Activated naive CD4-positive, alpha-beta T cell treated with anti-CD3 and anti-CD28 coated beads, Interleukin-2, amount 10 ng/mL, durations not matched to agents 7 days and 5 days (primary cell): ENCODE results near the gene PPP1R3G.

Source experiments
- CTCF ChIA-PET: fragments of 350-600 bp; sonication (Branson Sonifier 250); formaldehyde crosslinking; loops from one replicate; lab custom pipeline; 2021; ENCODE audit warnings: antibody characterized with exemption; lab: Charles Lee
- DNase-seq: peaks from one replicate; pipeline ENCODE4 v3.0.0-alpha.2; 2020
- H3K27ac Mint-ChIP-seq: one replicate; pipeline ENCODE4 v1.8.0; 2021; ENCODE audit warnings: mild to moderate bottlenecking, moderate library complexity, mixed read lengths
- H3K27me3 Mint-ChIP-seq: one replicate; pipeline ENCODE4 v1.8.0; 2021; ENCODE audit warnings: mild to moderate bottlenecking, mixed read lengths
- H3K36me3 Mint-ChIP-seq: one replicate; pipeline ENCODE4 v1.8.0; 2021; ENCODE audit warnings: mixed read lengths
- H3K4me1 Mint-ChIP-seq: one replicate; pipeline ENCODE4 v1.8.0; 2021; ENCODE audit warnings: mixed read lengths
- H3K4me3 Mint-ChIP-seq: one replicate; pipeline ENCODE4 v1.8.0; 2021; ENCODE audit warnings: mild to moderate bottlenecking, moderate library complexity, mixed read lengths
- H3K9me3 Mint-ChIP-seq: one replicate; pipeline ENCODE4 v1.8.0; 2021; ENCODE audit warnings: mixed read lengths

Gene PPP1R3G

DNA sequence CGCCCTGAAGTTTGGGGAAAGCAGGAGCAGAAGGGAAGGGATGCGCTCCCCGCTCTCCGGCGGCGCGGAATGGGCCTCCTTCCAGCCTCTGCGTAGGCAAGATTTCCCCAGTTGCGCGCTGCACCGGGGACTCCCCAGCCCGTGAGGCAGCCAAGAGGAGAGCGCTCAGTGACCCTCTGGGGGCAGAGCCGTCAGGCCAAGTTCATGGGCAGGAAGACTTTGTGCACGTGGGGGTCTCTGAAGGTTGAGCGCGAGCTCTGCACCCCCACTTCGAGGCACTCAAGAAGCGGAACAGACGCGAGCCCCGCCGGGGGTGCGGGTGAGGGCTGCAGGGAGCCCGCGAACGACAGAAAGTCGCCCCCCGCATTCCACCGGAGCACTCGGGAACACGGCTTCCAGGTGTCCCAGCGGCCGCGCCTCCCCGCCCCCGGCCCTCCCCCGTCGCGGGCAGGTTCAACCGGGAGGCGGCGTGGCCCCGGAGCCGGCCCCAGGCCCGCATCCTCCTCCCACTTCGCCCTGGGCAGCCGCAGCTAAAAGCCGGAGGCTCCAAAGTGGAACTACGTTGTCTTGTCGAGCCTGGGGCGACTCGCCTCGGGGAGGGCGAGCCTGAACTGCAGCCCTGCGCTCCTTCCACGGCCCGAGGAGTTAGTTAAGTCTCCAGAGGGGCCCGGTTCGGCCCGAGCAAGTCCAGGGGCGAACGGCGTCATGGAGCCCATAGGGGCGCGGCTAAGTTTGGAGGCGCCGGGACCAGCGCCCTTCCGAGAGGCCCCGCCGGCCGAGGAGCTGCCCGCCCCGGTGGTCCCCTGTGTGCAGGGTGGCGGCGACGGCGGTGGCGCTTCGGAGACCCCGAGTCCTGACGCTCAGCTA is at the start of gene PPP1R3G:
Gene PPP1R3G, plus strand, starts transcription at position 561 of the 867 bp plus-strand sequence. Its CDS starts 145 bp downstream, at position 706.
- Mint-ChIP-seq H3K27me3 (peaks cover 89% of the 10 kb centered on the region), H3K36me3 (peaks cover 1% of the 10 kb centered on the region), H3K4me3 (peak within 1 kb of the TSS; percentile 75), H3K4me1 (peaks cover 10% of the 10 kb centered on the region), H3K27ac (no peak within 1 kb of the TSS), H3K9me3 (no peaks in the 10 kb centered on the region)
- peak; percentile 36 for DNase-seq
- CTCF ChIA-PET = interaction anchor here (0.6 to 0.7 kb wide), 2 partner anchors 59 to 156 kb away, joined by 3 to 4 read pairs; no protein-coding TSS in a partner anchor

DNA sequence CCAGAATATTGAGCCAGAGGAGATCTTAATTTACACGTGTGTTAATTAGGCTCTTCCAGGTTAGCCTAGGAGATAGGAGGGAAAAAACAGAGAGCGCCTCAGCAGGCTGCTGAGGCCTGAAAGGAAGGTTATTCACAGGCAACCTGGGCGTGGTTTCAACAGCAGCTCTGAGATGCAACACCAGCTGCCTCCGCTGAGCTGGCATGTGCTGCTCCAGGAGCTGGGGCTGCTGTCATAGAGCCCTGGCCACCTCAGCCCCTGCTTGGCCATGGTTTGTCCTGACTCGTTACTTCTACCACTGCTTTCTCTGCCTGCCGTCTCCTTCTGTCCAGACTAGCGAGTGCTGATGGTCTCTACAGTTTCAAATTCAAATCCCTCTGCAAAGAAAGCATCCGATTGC is 48.9 kb upstream of the PPP1R3G start:
- no peak for DNase-seq
- H3K4me1 Mint-ChIP-seq = peaks cover 3% of the 10 kb centered on the region
- no peak overlapping the region for H3K4me3 Mint-ChIP-seq
- no peaks in the 10 kb centered on the region for H3K27me3 Mint-ChIP-seq
- H3K9me3 Mint-ChIP-seq = peaks cover 2% of the 10 kb centered on the region
- CTCF ChIA-PET = no interaction called here
- H3K36me3 Mint-ChIP-seq = no peaks in the 10 kb centered on the region
- no peak overlapping the region for H3K27ac Mint-ChIP-seq

DNA sequence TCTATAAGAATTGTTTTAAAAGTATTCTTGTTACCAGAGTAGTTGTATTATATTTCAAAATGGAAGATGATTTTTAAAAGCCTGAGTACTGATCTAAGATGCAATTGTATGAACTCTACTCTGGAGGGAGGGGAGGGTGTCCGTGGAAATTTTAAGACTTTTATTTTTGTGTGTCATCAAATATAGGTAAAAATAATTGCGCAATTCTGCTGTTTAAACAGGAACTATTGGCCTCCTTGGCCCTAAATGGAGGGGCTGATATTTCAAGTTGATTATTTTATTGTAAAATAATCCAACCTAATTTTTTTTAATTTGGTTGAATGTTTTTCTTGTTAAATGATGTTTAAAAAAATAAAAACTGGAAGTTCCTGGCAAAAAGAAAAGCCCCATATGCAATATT is 43.2 kb upstream of the PPP1R3G start:
- Mint-ChIP-seq H3K4me1 (no peaks in the 10 kb centered on the region), H3K36me3 (no peaks in the 10 kb centered on the region), H3K9me3 (peaks cover 4% of the 10 kb centered on the region), H3K4me3 (no peak overlapping the region), H3K27ac (no peak overlapping the region), H3K27me3 (no peaks in the 10 kb centered on the region)
- CTCF ChIA-PET = no interaction called here
- no peak for DNase-seq

DNA sequence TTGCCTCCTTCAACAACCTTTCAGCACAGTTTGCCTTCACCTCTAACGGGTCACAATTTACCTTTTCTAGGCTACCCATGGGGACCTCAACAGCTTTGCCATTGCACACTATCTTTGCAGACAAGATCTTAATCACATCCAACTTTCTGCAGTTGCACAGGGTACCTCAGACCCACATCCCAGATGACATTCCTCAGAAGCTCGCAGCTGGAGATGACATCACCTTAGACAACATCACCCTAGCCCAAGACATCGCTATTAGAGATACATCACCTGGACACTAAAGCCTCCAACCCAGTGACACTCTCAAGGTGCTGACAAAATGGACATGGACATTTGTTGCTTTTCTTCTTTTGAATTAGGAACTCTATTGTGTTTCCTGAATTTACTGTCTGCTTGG is 42.7 kb upstream of the PPP1R3G start:
- Mint-ChIP-seq H3K27me3 (no peaks in the 10 kb centered on the region), H3K36me3 (no peaks in the 10 kb centered on the region), H3K27ac (no peak overlapping the region), H3K9me3 (peaks cover 4% of the 10 kb centered on the region), H3K4me3 (no peak overlapping the region), H3K4me1 (no peaks in the 10 kb centered on the region)
- no peak for DNase-seq
- CTCF ChIA-PET = no interaction called here

DNA sequence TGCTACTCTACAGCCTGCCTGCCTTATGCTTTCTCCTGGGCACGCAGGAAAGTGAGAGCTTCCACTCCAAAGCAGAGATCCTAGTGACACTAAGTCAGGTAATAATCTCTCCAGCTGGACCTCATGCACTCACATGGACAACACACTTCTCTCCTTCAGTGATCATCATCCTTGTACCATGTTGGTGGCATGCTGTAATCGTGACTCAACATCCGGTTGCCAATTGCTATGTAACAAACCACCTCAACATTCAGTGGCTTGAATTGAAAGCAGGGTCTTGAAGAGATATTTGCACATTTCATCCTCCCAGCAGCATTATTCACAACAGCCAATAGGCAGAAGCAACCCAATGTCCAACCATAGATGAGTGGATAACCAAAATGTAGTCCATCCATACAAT is 40.3 kb upstream of the PPP1R3G start:
- Mint-ChIP-seq H3K27ac (no peak overlapping the region), H3K27me3 (no peaks in the 10 kb centered on the region), H3K36me3 (no peaks in the 10 kb centered on the region), H3K4me1 (no peaks in the 10 kb centered on the region), H3K4me3 (no peak overlapping the region), H3K9me3 (peaks cover 7% of the 10 kb centered on the region)
- DNase-seq = no peak
- CTCF ChIA-PET = no interaction called here

DNA sequence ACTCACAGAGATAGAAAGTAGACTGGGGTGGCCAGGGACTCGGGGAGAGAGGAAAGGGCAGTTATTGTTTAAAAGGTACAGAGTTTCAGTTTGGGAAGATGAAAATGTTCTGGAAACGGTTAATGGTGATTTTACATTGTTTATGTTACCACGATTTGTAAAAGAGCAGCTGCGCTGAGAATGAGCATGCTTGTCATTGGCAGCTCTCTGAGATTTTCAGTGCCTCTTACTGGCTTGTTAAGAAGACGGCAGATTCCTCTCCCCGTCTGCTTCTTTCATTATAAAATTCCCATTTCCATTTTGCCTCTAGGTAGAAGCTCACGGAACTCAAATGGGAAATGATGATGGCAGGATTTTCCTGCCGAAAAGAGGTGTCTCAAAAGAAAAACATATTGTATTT is 39.7 kb upstream of the PPP1R3G start:
- CTCF ChIA-PET = interaction anchor here (0.6 kb wide), 2 partner anchors 593 to 1010 kb away, joined by 3 to 4 read pairs; no protein-coding TSS in a partner anchor

DNA sequence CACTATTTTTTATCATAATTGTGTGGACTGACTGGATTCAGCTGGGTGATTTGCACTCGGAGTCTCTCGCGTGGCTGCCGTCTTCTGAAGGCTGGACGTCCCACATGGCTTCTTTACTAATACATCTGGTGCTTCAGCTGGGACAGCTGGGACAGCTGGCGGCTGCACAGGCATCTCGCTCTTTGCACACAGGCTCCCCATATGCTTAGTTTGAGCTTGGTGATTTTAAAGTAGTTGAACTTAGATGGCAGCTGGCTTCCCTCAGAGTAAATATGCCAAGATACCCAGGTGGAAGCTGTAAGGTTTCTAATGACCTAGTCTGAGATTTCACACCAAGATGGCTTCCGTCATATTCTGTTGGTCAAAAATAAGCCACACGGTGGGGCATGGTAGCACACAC is 38.7 kb upstream of the PPP1R3G start:
- Mint-ChIP-seq H3K4me3 (no peak overlapping the region), H3K36me3 (no peaks in the 10 kb centered on the region), H3K27me3 (peaks cover 1% of the 10 kb centered on the region), H3K4me1 (no peaks in the 10 kb centered on the region), H3K27ac (no peak overlapping the region), H3K9me3 (peaks cover 13% of the 10 kb centered on the region)
- CTCF ChIA-PET = no interaction called here
- no peak for DNase-seq

More for the DNA sequence above, 39.7 kb upstream of the PPP1R3G start:
- Mint-ChIP-seq H3K27me3 (no peaks in the 10 kb centered on the region), H3K9me3 (peaks cover 7% of the 10 kb centered on the region), H3K4me3 (no peak overlapping the region), H3K4me1 (no peaks in the 10 kb centered on the region), H3K27ac (no peak overlapping the region), H3K36me3 (no peaks in the 10 kb centered on the region)
- no peak for DNase-seq

DNA sequence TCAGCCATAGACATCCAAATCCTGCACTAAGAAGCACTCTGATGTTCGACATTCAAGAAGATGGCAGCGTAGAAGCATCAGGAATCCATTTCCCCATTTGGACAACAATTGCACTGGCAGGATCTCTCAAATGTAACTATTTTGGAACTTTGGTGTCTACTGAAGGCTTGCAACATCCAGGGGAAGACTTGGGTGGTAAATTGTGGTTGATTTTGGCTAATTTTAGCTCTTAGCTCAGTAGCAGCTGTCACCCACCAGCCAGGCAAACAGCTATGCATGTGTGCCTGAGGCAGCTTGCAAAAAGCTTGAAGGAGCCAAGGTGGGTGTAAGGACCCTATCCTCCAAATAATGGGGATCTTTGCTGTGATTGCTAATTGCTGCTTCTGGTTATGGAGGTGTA is 35.1 kb upstream of the PPP1R3G start:
- Mint-ChIP-seq H3K9me3 (peaks cover 15% of the 10 kb centered on the region), H3K36me3 (no peaks in the 10 kb centered on the region), H3K27me3 (peaks cover 10% of the 10 kb centered on the region), H3K4me3 (no peak overlapping the region), H3K4me1 (no peaks in the 10 kb centered on the region), H3K27ac (no peak overlapping the region)
- CTCF ChIA-PET = no interaction called here
- no peak for DNase-seq

DNA sequence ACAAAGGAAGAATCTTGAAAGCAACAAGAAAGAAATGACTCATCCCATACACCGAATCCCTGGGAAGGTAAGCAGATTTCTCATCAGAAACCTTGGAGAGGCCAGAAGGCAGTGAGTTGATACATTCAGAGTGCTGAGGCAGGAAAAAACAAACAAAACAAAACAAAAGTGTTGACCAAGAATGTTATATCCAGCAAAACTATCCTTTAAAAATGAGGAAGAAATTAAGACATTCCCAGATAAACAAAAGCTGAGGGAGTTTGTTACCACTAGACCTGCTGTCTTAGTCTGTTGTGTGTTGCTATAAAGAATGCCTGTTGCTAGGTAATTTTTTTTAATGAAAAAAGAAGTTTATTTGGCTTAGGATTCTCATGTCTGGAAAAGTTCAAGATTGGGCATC is 33.7 kb upstream of the PPP1R3G start:
- H3K36me3 Mint-ChIP-seq = no peaks in the 10 kb centered on the region
- no peak overlapping the region for H3K4me3 Mint-ChIP-seq
- peaks cover 15% of the 10 kb centered on the region for H3K27me3 Mint-ChIP-seq
- CTCF ChIA-PET = no interaction called here
- H3K27ac Mint-ChIP-seq = no peak overlapping the region
- no peak for DNase-seq
- no peaks in the 10 kb centered on the region for H3K4me1 Mint-ChIP-seq
- peaks cover 13% of the 10 kb centered on the region for H3K9me3 Mint-ChIP-seq

DNA sequence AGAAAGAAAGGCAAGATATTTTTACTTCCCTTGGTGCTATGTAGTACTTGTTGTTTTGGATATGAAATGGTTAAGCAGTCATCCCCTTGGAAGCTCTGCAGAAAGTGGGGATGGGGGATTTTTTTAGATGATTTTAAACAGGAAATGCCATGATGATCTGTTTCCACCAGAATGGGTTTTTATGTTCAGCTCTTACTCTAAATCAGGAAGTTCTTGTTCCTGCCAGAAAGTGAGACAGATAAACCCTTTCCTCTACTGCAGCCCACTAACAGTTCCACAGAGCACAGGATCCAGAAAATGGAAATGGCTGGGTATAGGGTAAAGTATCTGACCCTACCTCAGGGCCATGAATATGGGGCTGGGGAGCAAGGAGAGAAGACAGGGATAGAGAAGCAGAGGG is 32.1 kb upstream of the PPP1R3G start:
- Mint-ChIP-seq H3K36me3 (no peaks in the 10 kb centered on the region), H3K4me3 (no peak overlapping the region), H3K27me3 (peaks cover 15% of the 10 kb centered on the region), H3K9me3 (peaks cover 13% of the 10 kb centered on the region), H3K27ac (no peak overlapping the region), H3K4me1 (no peaks in the 10 kb centered on the region)
- CTCF ChIA-PET = no interaction called here
- no peak for DNase-seq

DNA sequence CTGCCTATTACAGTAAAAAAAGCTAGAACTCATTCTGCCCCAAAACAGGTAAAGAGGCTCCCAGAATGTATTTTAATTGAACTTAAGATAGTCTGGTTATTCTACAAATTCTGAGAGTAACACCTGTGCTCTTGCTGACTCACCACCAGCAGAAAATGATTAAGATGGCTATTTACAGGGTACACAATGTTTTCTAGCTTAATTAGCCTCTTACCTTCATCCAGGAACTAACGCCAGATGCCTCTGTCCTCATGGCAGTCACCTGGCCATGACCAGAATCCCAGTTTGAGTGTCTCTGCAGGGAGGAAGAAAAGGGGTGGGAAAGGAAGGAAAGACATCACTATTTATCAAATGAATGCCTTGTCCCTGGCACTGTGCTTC is 31.3 kb upstream of the PPP1R3G start:
- no peak overlapping the region for H3K4me3 Mint-ChIP-seq
- CTCF ChIA-PET = no interaction called here
- no peaks in the 10 kb centered on the region for H3K4me1 Mint-ChIP-seq
- no peak for DNase-seq
- no peak overlapping the region for H3K27ac Mint-ChIP-seq
- H3K9me3 Mint-ChIP-seq = peaks cover 10% of the 10 kb centered on the region
- H3K27me3 Mint-ChIP-seq = peaks cover 15% of the 10 kb centered on the region
- H3K36me3 Mint-ChIP-seq = no peaks in the 10 kb centered on the region

DNA sequence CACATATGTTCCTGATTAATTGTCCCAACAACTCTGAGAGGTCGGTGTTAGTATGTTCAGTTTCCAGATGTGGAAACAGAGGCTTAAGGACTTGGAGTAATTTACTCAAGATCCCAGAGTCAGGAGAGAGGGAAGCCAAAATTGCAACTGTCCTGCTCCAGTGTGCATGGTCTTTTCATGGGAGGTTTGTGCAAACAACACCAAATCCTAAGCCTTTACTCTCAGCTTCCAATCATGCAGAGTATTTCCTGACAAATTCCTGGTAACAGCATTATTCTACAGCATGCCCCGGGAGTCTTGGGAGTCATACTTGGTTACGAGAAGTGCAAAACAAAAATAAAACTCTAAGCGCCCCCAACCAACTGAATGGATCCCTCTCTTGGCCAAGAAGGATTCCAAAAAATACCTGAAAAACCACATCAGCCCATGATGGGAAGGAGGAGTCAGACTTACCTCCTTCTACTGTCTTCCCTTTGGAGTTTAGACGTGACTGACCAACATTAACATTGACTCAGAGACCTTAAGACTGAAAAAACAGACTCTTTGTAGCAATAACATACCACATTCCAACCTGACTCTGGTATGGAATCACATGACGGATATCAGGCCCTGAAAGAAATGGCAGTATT is 30.8 kb upstream of the PPP1R3G start:
- Mint-ChIP-seq H3K27me3 (peaks cover 15% of the 10 kb centered on the region), H3K27ac (no peak overlapping the region), H3K9me3 (peaks cover 10% of the 10 kb centered on the region), H3K36me3 (no peaks in the 10 kb centered on the region), H3K4me3 (no peak overlapping the region), H3K4me1 (no peaks in the 10 kb centered on the region)
- CTCF ChIA-PET = no interaction called here
- no peak for DNase-seq

DNA sequence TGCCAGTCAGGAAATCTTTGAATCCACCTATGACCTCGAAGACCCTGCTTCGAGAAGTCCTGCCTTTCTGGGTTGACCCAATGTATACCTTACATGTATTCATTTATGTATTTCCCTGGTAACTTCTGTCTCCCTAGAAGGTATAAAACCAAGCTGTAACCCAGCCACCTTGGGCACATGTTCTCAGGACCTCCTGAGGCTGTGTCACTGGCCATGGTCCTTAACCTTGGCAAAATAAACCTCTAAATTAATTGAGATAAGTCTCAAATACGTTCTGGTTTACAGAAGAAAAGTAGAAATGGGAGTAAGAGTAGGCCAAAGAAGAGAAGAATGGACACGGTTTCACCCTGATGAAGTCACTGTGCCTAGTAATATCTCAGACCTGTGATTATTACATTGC is 30.0 kb upstream of the PPP1R3G start:
- H3K36me3 Mint-ChIP-seq = no peaks in the 10 kb centered on the region
- H3K27me3 Mint-ChIP-seq = peaks cover 15% of the 10 kb centered on the region
- no peaks in the 10 kb centered on the region for H3K4me1 Mint-ChIP-seq
- no peak for DNase-seq
- CTCF ChIA-PET = no interaction called here
- no peak overlapping the region for H3K4me3 Mint-ChIP-seq
- H3K9me3 Mint-ChIP-seq = peaks cover 10% of the 10 kb centered on the region
- H3K27ac Mint-ChIP-seq = no peak overlapping the region

DNA sequence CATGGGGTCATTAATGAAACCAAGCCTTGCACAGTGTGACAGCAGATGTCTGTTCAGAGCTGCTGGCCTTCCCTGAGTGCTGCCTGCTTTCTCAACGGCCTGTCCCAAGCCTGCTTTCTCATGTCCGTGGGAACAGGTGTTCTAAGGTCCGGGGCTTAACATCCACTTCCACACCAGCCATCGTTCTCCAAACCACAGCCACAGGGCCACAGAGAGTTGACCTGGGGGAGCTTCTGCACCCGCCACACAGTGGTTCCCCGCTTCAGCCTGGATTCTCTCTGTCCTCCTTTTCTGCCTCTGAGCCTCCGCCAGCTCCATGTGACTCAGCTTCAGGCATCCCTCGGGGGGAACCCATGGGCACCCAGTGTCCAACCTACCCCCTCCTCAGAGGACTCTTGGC is 26.9 kb upstream of the PPP1R3G start:
- Mint-ChIP-seq H3K4me1 (no peaks in the 10 kb centered on the region), H3K27me3 (peaks cover 8% of the 10 kb centered on the region), H3K36me3 (no peaks in the 10 kb centered on the region), H3K4me3 (no peak overlapping the region), H3K9me3 (no peaks in the 10 kb centered on the region), H3K27ac (no peak overlapping the region)
- no peak for DNase-seq
- CTCF ChIA-PET = interaction anchor here (0.6 kb wide), 1 partner anchor 331 kb away, joined by 3 read pairs; no protein-coding TSS in a partner anchor
